GM12878 (cell line): ENCODE results near the gene CARMIL3. TPM values are rescaled to one million over a fixed set of nuclear protein-coding genes. Genes with fewer than 3 reads are reported as not detected.

Experiments
- BHLHE40 ChIP-seq, 2 experiments: fragments of 450-650 bp in 1 of 2; IDR thresholded peaks; 2 replicates each; pipeline ENCODE4 v1.6.1; 2011 to 2017; ENCODE audit warnings: low read depth in 2 of 2, borderline replicate concordance in 1 of 2, improper control_type of control experiment in 1 of 2, low read length in 1 of 2, mild to moderate bottlenecking in 1 of 2
- CUX1 ChIP-seq: IDR thresholded peaks from 2 replicates; pipeline ENCODE4 v1.6.1; 2012; ENCODE audit warnings: improper control_type of control experiment, low read depth, low read length; ENCODE audit not compliant: insufficient replicate concordance
- JUND ChIP-seq: IDR thresholded peaks from 2 replicates; pipeline ENCODE4 v1.6.1; 2012; ENCODE audit warnings: low read depth, mild to moderate bottlenecking, low read length, improper control_type of control experiment, moderate library complexity
- MLLT1 ChIP-seq: fragments of 450-650 bp; IDR thresholded peaks from 2 replicates; pipeline ENCODE4 v1.6.1; 2016; ENCODE audit warnings: mild to moderate bottlenecking
- MXI1 ChIP-seq: fragments of 150-350 bp; IDR thresholded peaks from 2 replicates; pipeline ENCODE4 v1.6.1; 2011; ENCODE audit warnings: low read depth, mild to moderate bottlenecking, inconsistent platforms, low read length, improper control_type of control experiment
- NBN ChIP-seq: fragments of 450-650 bp; IDR thresholded peaks from 2 replicates; pipeline ENCODE4 v1.6.1; 2016
- NR2C2 ChIP-seq: IDR thresholded peaks from 2 replicates; pipeline ENCODE4 v1.6.1; 2011; ENCODE audit warnings: borderline replicate concordance, low read depth; ENCODE audit not compliant: control insufficient read depth, insufficient read length
- PRDM15 ChIP-seq: fragments of 450-650 bp; formaldehyde crosslinking; IDR thresholded peaks from 2 replicates; pipeline ENCODE4 v1.4.0; 2020; ENCODE audit warnings: mild to moderate bottlenecking, moderate library complexity
- RCOR1 ChIP-seq: conservative IDR thresholded peaks from 2 replicates; pipeline ENCODE4 v1.6.1; 2012; ENCODE audit warnings: low read depth, low read length, improper control_type of control experiment
- SMAD5 ChIP-seq: IDR thresholded peaks from 2 replicates; pipeline ENCODE4 v1.6.1; 2016; ENCODE audit warnings: antibody characterized with exemption, low read depth
- SREBF2 ChIP-seq: IDR thresholded peaks from 2 replicates; pipeline ENCODE4 v1.6.1; 2012; ENCODE audit warnings: mild to moderate bottlenecking, low read length
- TAF1 ChIP-seq: IDR thresholded peaks from 2 replicates; pipeline ENCODE4 v1.6.1; 2011; ENCODE audit warnings: mild to moderate bottlenecking, low read depth, low read length, borderline replicate concordance
- TCF12 ChIP-seq: IDR thresholded peaks from 2 replicates; pipeline ENCODE4 v1.6.1; 2011; ENCODE audit warnings: low read depth, mild to moderate bottlenecking, low read length
- TCF3 ChIP-seq: IDR thresholded peaks from 2 replicates; pipeline ENCODE4 v1.6.1; 2012; ENCODE audit warnings: low read depth, mild to moderate bottlenecking, low read length, borderline replicate concordance; ENCODE audit not compliant: insufficient read depth
- WRNIP1 ChIP-seq: IDR thresholded peaks from 2 replicates; pipeline ENCODE4 v1.6.1; 2011; ENCODE audit warnings: low read depth, low read length, improper control_type of control experiment, borderline replicate concordance
- ZNF207 ChIP-seq: fragments of 450-650 bp; IDR thresholded peaks from 2 replicates; pipeline ENCODE4 v1.6.1; 2014; ENCODE audit warnings: antibody characterized with exemption, mild to moderate bottlenecking, borderline replicate concordance
- polyA plus RNA-seq, 11 experiments: library from polyadenylated mRNA; depleted of rRNA in 4 of 11; unstranded in 6 of 11; stranded (reverse) in 5 of 11; fragments of >200 nt; fragmentation: Nextera tagmentation in 4 of 11; fragmentation: Illumina TruSeq in 1 of 11; extraction: Ambion mirVana in 4 of 11; extraction: Trizol in 1 of 11; gene quantifications; 1 replicate in 1 of 11; 2 replicates in 10 of 11; pipeline versions ENCODE4 v1.2.1 to v1.2.3, GENCODE V29; 2011 to 2016; ENCODE audit warnings: inconsistent platforms in 2 of 11, missing spikeins in 2 of 11, low read depth in 1 of 11
- total RNA-seq, 4 experiments: library from RNA; depleted of rRNA in 3 of 4; stranded (reverse); fragments of >200 nt in 3 of 4; fragmentation: Illumina TruSeq in 1 of 4; extraction: Trizol in 1 of 4; gene quantifications; 2 replicates each; pipeline versions ENCODE4 v1.2.1 to v1.2.3, GENCODE V29; 2013 to 2021
- TF ChIP-seq, protein P1 (sequence below): fragments of 450-650 bp; IDR thresholded peaks from 2 replicates; pipeline ENCODE4 v1.6.1; 2014; ENCODE audit warnings: mild to moderate bottlenecking

The CARMIL3 gene
- total and polyA plus RNA-seq, 10 of the 15 experiments (the other 5 are each of a cell fraction or from before 2014, with no cell fraction given) = 0.09 to 0.32 (median 0.25) TPM; not detected in 3

DNA sequence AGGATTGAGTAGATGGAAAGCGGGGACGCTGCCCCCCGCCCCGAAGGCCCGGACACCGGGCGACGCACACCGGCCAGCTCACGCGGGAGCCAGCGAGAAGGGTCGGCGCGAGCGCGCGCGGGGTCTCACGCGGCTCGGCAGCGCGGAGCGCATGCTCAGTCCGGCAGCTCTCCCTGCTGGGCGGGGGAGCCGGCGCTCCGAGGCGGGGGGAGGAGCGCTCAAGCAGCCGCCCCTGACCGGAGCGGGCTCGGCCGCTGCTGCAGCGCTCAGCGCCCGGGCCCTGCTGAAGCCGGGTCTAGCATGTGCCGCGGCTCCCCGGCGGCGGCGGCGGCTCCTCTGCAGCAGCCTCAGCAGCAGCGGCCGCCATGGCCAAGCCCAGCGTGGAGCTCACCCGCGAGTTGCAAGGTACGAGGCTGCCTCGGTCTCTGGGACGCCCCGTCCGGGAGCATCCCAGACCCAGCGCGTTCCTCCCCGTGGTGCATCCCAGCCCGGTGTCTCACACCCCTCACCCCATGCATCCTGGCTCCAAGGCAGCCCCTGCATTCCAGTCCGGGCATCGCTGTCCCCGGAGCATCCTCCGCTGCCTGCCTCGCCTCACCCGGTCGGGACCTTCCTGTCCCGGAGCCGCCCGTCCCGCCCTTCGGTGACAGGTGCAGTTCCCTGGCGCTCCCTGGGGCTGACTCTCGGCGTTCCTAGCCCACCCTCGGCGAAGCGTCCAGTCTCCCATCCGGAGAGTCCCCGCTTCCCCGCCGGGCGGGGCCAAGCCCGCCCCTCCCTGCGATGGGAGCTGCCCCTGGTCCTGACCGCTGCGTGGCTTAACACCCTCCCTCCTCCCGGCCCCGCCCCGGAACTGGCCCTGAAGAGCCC is at the start of gene CARMIL3 (continued):
- TF ChIP-seq MLLT1 (no peak), RCOR1 (no peak), WRNIP1 (no peak), BHLHE40 (IDR thresholded peaks at IDR 0.05; ENCODE audit: borderline replicate concordance in 1 of 2, low read depth in 2 of 2, low read length in 1 of 2) (peak in 1 of 2 experiments; percentile 56; a peak in 2 of 4 replicates), NR2C2 (no peak), ZNF207 (peak; percentile 37; the same call in 1 of the 2 replicates), SMAD5 (no peak), NBN (no peak), JUND (no peak), TCF3 (0 out of 2 replicates have a peak, but pooled peaks have one; percentile 19), TAF1 (no peak), SREBF2 (no peak), MXI1 (peak; percentile 42; the same call in 1 of the 2 replicates), PRDM15 (CRISPR knock-in tag) (no peak), CUX1 (no peak), TCF12 (no peak)
- TF ChIP-seq, protein P1, sequence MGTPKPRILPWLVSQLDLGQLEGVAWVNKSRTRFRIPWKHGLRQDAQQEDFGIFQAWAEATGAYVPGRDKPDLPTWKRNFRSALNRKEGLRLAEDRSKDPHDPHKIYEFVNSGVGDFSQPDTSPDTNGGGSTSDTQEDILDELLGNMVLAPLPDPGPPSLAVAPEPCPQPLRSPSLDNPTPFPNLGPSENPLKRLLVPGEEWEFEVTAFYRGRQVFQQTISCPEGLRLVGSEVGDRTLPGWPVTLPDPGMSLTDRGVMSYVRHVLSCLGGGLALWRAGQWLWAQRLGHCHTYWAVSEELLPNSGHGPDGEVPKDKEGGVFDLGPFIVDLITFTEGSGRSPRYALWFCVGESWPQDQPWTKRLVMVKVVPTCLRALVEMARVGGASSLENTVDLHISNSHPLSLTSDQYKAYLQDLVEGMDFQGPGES = no peak
